HG03196 (cell line): ENCODE measurements around the gene FHIP2A.
"Not testable (repeated sequence)": the region's sequence is repeated elsewhere in the genome, so short reads cannot be mapped to it uniquely, and the experiment has no call there.

Experiments used
- ATAC-seq: cut with Tn5 transposase; IDR thresholded peaks from one replicate; pipeline ENCODE4 v1.9.1; 2021; ENCODE audit not compliant: unreplicated experiment

FHIP2A gene

GRCh38 chr10:114816308-114816707 is 5.3 kb upstream of the FHIP2A start:
- no peak for ATAC-seq

DNA sequence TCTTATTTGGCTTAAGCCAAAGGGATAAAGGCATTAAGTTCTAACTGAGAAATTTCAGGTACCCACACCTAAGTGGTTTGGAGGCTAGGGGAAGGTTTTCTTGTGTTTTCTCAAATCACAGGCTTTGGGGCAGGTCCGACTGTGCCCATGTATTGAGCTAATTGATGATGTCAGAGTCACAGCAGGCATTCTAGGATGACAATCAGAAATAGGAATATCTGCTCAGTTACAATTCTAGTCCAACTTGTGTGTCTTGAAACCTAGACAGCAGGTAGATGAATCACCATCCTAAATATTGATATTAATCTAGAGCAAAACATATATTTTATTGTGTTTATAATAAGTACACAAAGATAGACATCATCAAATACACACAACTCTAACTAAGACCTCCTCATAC is 2.3 kb upstream of the FHIP2A start:
- ATAC-seq = no peak

DNA sequence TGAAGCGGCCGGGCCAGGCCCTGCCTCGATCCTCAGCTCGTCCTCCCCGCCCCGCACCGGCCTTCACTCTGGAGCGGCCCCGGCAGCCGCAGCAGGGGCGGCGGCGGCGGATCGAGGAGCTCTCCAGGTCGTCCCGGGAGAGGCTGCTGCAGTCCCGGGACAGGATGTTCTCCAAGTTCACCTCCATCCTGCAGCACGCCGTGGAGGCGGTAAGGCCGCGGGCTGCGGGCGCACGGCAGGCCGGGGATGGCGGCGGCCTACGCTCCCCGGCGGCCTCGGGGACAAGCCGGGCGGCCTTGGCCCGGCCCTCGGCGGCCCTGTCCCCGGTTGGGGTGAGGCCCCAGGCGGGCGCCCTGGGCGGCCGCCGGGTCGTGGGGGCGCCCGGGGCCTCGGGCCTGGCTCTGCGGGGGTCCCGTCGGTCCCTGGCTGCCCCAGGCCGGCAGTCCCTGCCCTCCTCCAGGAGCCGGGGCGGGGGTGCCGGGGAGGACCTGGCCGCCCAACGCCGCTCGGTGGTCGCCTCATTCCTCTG is 399 bp downstream of the FHIP2A start:
- peak; percentile 39 for ATAC-seq

DNA sequence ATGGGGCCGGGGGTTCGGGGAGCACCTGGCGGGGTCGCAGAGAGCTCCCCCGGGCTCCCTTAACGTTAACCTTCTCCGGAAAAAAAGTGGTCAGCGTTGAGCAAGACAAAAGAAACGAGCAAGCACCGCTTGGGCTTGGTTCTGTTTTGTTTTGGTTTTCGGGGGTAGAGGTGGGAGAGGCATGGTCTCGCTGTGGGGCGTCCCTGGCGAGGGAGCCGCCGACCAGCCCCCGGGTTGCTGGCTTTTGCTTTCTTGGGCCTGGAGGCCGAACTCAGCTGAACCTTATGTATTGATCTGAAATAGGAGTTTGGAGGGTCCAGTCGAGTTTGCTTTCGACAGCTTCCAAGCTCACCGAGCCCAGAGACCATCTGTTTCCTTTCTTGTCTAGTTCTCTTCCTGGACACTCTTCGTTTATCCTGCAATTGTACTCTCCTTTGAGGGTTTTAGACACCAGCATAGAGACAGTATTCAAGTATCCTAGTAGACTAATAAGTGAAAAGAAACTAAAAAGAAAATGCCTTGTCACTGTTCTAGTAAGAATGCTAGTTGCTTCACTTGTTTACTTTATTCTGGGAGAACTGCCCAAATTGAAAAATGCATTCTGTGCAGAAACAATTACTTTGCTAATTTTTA is 980 bp downstream of the FHIP2A start:
- peak; percentile 23 for ATAC-seq

- no peak for ATAC-seq
Measured at GRCh38 chr10:114823077-114823463, 1.5 kb downstream of the FHIP2A start.

DNA sequence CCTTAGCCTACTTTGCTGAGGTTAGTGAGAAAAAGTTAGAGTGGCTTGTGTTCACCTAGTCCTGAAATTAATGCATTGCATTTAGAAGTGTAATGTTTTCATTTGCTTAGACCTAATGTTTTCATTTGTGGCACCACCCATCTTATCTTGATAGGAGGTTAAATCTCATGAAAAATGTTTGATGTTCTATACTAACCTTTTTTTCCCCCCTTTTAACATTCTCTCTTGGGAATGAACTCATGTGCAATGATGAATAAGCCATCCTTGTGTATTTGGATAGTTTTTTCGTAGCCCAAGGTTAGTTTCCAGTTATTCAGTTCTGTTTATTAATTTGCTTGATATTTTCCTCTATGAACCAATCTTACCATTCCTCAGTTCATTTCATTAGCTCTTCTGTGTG is 2.8 kb downstream of the FHIP2A start:
- ATAC-seq = no peak

GRCh38 chr10:114825513-114826253 is 4.1 kb downstream of the FHIP2A start:
- ATAC-seq = peak; percentile 50

DNA sequence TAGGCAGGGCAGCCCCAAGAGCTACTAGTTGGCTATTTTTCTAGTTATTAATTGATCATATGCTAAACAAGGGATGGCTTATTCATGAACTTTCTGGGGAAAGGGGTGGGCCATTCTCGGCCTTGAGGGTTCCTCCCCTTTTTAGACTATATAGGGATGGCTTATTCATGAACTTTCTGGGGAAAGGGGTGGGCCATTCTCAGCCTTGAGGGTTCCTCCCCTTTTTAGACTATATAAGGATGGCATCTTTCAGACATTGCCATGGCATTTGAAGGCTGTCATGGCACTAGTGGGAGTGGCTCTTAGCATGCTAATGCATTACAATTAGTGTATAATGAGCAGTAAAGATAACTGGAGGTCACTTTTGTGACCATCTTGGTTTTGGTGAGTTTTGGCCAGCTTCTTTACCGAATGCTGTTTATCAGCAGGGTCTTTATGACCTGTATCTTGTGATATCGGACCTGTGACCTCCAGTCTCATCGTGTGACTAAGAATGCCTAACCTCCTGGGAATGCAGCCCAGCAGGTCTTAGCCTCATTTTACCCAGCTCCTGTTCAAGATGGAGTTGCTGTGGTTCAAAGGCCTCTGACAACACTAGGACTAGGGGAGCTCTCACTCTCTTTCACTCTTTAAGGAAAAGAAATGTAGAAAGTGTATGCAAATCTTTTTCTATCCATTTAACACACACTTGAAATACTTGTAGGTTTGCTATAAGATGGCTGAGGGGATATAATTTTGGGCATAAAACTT is 7.8 kb downstream of the FHIP2A start:
- no peak for ATAC-seq

GRCh38 chr10:114831186-114831867 is 9.7 kb downstream of the FHIP2A start:
- no peak for ATAC-seq

- no peak for ATAC-seq
Measured at GRCh38 chr10:114837690-114838089, 16.1 kb downstream of the FHIP2A start.

GRCh38 chr10:114839901-114840300 is 18.3 kb downstream of the FHIP2A start:
- ATAC-seq = no peak

DNA sequence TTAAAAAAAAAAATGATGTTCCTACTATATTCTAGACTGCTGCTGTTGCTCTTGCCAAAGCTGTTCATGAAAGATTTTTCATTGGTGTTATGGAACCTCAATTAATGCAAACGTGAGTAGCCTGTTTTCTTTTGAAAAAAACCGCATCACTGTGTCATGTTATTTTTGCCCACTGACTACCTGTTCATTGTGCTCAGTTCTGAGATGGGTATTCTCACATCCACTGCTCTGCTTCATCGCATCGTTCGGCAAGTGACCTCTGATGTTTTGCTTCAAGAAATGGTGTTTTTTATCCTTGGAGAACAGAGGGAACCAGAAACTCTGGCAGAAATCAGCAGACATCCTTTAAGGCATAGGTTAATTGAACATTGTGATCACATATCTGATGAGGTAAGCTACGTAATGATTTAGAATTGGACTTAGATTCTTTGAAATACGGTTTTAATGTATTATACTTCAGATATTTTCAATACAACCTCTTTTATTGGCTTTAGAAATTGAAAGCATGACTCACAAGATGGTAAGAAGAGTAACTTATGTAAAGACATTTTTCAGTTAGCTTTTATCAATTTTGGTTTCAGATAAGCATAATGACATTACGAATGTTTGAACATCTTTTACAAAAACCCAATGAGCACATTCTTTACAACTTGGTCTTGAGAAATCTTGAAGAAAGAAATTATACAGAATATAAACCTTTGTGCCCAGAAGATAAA is 24.6 kb downstream of the FHIP2A start:
- no peak for ATAC-seq

GRCh38 chr10:114847517-114847916 is 25.9 kb downstream of the FHIP2A start:
- not testable (repeated sequence) for ATAC-seq

- ATAC-seq = no peak
Measured at GRCh38 chr10:114849674-114850073, 28.1 kb downstream of the FHIP2A start.

DNA sequence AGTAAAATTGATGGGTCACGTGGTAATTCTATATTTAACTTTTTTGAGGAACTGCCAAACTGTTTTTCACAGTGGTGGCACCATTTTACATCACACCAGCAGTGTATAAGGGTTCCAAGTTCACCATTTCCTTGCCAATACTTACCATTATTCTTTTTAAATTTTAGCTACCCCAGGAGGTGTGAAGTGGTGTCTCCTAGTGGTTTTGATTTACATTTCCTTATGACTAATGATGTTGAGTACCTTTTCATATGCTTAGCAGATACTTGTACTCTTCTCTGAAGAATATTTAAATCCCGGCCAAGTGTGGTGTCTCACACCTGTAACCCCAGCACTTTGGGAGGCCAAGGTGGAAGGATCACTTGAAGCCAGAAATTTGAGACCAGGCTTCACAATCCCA is 28.5 kb downstream of the FHIP2A start:
- no peak for ATAC-seq

- no peak for ATAC-seq
Measured at GRCh38 chr10:114851336-114851735, 29.8 kb downstream of the FHIP2A start.

DNA sequence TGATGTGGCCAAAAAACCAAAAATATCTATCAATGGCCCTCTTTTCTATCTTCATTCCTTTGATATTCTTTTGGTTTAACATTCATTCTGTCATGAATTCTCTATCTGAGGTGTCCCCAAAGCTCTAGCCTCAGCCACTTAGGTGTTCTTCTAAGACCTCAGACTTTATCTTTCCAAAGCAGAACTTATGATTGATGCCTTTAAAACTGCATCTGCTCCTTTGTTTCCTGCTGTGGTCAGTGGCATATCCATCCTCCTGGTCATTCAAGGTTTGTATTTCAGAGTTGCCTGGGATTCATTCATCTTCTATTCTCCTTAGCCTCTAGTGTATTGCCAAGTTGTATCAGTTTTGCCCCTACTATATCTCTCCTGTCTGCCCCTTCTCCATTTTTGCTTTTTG is 30.6 kb downstream of the FHIP2A start:
- no peak for ATAC-seq

- ATAC-seq = no peak
Measured at GRCh38 chr10:114854906-114855305, 33.3 kb downstream of the FHIP2A start.

DNA sequence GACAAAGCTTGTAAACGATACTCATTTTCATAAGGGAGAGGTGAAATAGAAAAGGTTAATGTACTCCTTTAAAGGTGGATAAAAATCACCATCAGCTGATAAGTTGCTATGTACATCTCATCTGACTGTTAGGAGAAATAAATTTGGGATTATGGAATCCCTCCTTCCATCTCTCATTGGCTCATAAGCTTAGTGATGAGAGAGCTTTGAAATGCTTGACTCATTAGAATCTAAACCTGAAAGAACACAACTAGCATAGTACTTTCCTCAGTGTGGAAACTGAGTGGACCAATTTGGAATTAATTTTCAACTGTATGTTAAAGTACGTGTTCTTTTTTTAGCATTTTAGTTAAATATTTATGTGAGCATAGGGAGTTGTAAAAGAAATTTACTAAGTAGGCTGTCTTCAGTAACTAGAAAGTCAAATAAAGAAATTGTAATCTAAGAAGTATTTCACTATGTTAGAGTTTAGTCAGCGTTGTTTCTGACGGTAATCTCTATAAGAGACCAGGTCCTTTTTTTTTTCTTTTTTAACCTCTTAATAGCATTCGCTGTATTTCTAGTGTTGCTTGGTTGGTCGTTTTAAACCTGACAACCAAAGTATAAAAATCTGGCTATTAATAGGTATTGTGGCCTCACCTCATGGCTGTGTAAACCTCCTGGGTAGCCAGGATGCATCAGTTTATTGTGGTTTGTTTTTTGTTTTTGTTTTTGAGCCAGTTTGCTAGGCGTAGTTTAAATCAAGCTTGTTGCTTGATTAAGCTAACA is 34.4 kb downstream of the FHIP2A start:
- ATAC-seq = no peak
